K562 (cell line): ENCODE results near the gene DCAF11. TPM values are rescaled to one million over a fixed set of nuclear protein-coding genes. Genes with fewer than 3 reads are reported as not detected.
A peak's percentile ranks its signal among the peaks of the same experiment; 100 is the strongest.

Experiments
- ATF2 ChIP-seq: sonication (generic); formaldehyde crosslinking; IDR thresholded peaks from 2 replicates; pipeline ENCODE4 v1.8.1; 2022; ENCODE audit warnings: missing genetic modification reagents
- BRF2 ChIP-seq: IDR thresholded peaks from 3 replicates; pipeline ENCODE4 v1.6.1; 2011; ENCODE audit warnings: borderline replicate concordance, mild to moderate bottlenecking; ENCODE audit not compliant: insufficient read length, insufficient read depth
- CGGBP1 ChIP-seq: fragments of 250-450 bp; sonication (Bioruptor Pico); IDR thresholded peaks from 2 replicates; pipeline ENCODE4 v1.9.0; 2021; ENCODE audit warnings: mild to moderate bottlenecking
- COPS2 ChIP-seq: fragments of 450-650 bp; conservative IDR thresholded peaks from 2 replicates; pipeline ENCODE4 v1.6.1; 2016; ENCODE audit warnings: mild to moderate bottlenecking, moderate library complexity
- EGR1 ChIP-seq: fragments of 450-650 bp; conservative IDR thresholded peaks from 2 replicates; pipeline ENCODE4 v1.6.1; 2017; ENCODE audit warnings: mild to moderate bottlenecking
- FOXA1 ChIP-seq: fragments of 450-650 bp; IDR thresholded peaks from 2 replicates; pipeline ENCODE4 v1.6.1; 2016; ENCODE audit warnings: mild to moderate bottlenecking, borderline replicate concordance
- GATAD2B ChIP-seq: fragments of 450-650 bp; IDR thresholded peaks from 2 replicates; pipeline ENCODE4 v1.6.1; 2017; ENCODE audit warnings: mild to moderate bottlenecking, borderline replicate concordance
- KLF13 ChIP-seq: fragments of 450-650 bp; IDR thresholded peaks from 2 replicates; pipeline ENCODE4 v1.6.1; 2016; ENCODE audit warnings: missing genetic modification characterization, low read depth, mild to moderate bottlenecking, missing compliant biosample characterization, moderate library complexity, borderline replicate concordance
- KLF6 ChIP-seq: fragments of 250-450 bp; sonication (Bioruptor Pico); IDR thresholded peaks from 2 replicates; pipeline ENCODE4 v1.4.0; 2020; ENCODE audit warnings: mild to moderate bottlenecking, moderate library complexity, borderline replicate concordance
- MAFG ChIP-seq: fragments of 450-650 bp; conservative IDR thresholded peaks from 2 replicates; pipeline ENCODE4 v1.6.1; 2016; ENCODE audit warnings: missing genetic modification characterization, missing compliant biosample characterization
- MED1 ChIP-seq: sonication (generic); formaldehyde crosslinking; IDR thresholded peaks from 2 replicates; pipeline ENCODE4 v1.8.1; 2023; ENCODE audit warnings: missing genetic modification reagents, borderline replicate concordance
- MIER1 ChIP-seq: fragments of 450-650 bp; IDR thresholded peaks from 2 replicates; pipeline ENCODE4 v1.6.1; 2016; ENCODE audit warnings: antibody characterized with exemption, mild to moderate bottlenecking, low read depth
- MXI1 ChIP-seq: IDR thresholded peaks from 2 replicates; pipeline ENCODE4 v1.6.1; 2011; ENCODE audit warnings: low read depth, mild to moderate bottlenecking, improper control_type of control experiment, low read length
- TAF15 ChIP-seq: fragments of 200-400 bp; formaldehyde crosslinking; IDR thresholded peaks from 2 replicates; pipeline ENCODE4 v1.6.1; 2017; ENCODE audit warnings: mild to moderate bottlenecking, low read depth, low read length, moderate library complexity
- TCF15 ChIP-seq: fragments of 250-450 bp; sonication (Bioruptor Pico); IDR thresholded peaks from 2 replicates; pipeline ENCODE4 v1.8.0; 2022; ENCODE audit warnings: moderate library complexity, mild to moderate bottlenecking, inconsistent platforms
- TEAD2 ChIP-seq: fragments of 450-650 bp; IDR thresholded peaks from 2 replicates; pipeline ENCODE4 v1.6.1; 2016; ENCODE audit warnings: missing genetic modification characterization, control low read depth, missing compliant biosample characterization
- THRB ChIP-seq: fragments of 450-650 bp; formaldehyde crosslinking; conservative IDR thresholded peaks from 2 replicates; pipeline ENCODE4 v1.4.0; 2022; ENCODE audit warnings: mild to moderate bottlenecking, missing genetic modification characterization
- ZBTB7A ChIP-seq: IDR thresholded peaks from 2 replicates; pipeline ENCODE4 v1.6.1; 2011; ENCODE audit warnings: low read depth, mild to moderate bottlenecking, low read length, moderate library complexity, borderline replicate concordance; ENCODE audit not compliant: control insufficient read depth
- polyA plus RNA-seq, 8 experiments: library from polyadenylated mRNA; depleted of rRNA in 4 of 8; stranded (reverse) in 5 of 8; unstranded in 3 of 8; fragments of >200 nt; fragmentation: Nextera tagmentation in 2 of 8; fragmentation: Illumina TruSeq in 1 of 8; extraction: Ambion mirVana in 2 of 8; extraction: Trizol in 1 of 8; gene quantifications; 2 replicates each; pipeline versions ENCODE4 v1.2.1 to v1.2.3, GENCODE V29; 2011 to 2014; ENCODE audit warnings: inconsistent platforms in 1 of 8, missing spikeins in 1 of 8
- total RNA-seq, 7 experiments: library from RNA; depleted of rRNA in 6 of 7; stranded (reverse); fragments of >200 nt in 6 of 7; fragmentation: Illumina TruSeq in 2 of 7; extraction: Trizol in 2 of 7; gene quantifications; 2 replicates each; pipeline versions ENCODE4 v1.2.1 to v1.2.3, GENCODE V29; 2011 to 2021; ENCODE audit warnings: low replicate concordance in 1 of 7
- TF ChIP-seq, protein P1 (sequence below): fragments of 250-450 bp; sonication (Bioruptor Pico); IDR thresholded peaks from 2 replicates; pipeline ENCODE4 v1.4.0; 2020; ENCODE audit warnings: borderline replicate concordance
- TF ChIP-seq, protein P2 (sequence below): fragments of 450-650 bp; formaldehyde crosslinking; IDR thresholded peaks from 2 replicates; pipeline ENCODE4 v1.4.0; 2020; ENCODE audit warnings: mild to moderate bottlenecking, moderate library complexity

DCAF11 gene
- total and polyA plus RNA-seq, 9 of the 15 experiments (the other 6 are each of a cell fraction or from before 2014, with no cell fraction given): 8.5 to 46.2 (median 36.4) TPM

- no peak for TF ChIP-seq CGGBP1 (CRISPR knock-in tag)
- TF ChIP-seq GATAD2B: no peak
- no peak for TF ChIP-seq MXI1
- TF ChIP-seq MIER1: no peak
- no peak for TF ChIP-seq TCF15 (CRISPR knock-in tag)
- no peak for TF ChIP-seq ATF2 (CRISPR knock-in tag)
- TF ChIP-seq THRB (CRISPR knock-in tag): no peak
- TF ChIP-seq, protein P1, sequence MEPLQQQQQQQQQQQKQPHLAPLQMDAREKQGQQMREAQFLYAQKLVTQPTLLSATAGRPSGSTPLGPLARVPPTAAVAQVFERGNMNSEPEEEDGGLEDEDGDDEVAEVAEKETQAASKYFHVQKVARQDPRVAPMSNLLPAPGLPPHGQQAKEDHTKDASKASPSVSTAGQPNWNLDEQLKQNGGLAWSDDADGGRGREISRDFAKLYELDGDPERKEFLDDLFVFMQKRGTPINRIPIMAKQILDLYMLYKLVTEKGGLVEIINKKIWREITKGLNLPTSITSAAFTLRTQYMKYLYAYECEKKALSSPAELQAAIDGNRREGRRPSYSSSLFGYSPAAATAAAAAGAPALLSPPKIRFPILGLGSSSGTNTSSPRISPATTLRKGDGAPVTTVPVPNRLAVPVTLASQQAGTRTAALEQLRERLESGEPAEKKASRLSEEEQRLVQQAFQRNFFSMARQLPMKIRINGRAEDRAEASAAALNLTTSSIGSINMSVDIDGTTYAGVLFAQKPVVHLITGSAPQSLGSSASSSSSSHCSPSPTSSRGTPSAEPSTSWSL (CRISPR knock-in tag): no peak
- no peak for TF ChIP-seq TEAD2
- no peak for TF ChIP-seq MAFG (tag)
- TF ChIP-seq KLF13: peak; percentile 53; the same call in 1 of the 2 replicates
- TF ChIP-seq, protein P2, sequence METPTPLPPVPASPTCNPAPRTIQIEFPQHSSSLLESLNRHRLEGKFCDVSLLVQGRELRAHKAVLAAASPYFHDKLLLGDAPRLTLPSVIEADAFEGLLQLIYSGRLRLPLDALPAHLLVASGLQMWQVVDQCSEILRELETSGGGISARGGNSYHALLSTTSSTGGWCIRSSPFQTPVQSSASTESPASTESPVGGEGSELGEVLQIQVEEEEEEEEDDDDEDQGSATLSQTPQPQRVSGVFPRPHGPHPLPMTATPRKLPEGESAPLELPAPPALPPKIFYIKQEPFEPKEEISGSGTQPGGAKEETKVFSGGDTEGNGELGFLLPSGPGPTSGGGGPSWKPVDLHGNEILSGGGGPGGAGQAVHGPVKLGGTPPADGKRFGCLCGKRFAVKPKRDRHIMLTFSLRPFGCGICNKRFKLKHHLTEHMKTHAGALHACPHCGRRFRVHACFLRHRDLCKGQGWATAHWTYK (CRISPR knock-in tag): no peak
- TF ChIP-seq MED1 (CRISPR knock-in tag): no peak
- TF ChIP-seq FOXA1: no peak
- no peak for TF ChIP-seq ZBTB7A
- no peak for TF ChIP-seq COPS2
- no peak for TF ChIP-seq KLF6 (CRISPR knock-in tag)
- no peak for TF ChIP-seq TAF15
- peak; percentile 39 for TF ChIP-seq EGR1
- no peak for TF ChIP-seq BRF2
Measured at GRCh38 chr14:24135834-24136683, 21.5 kb downstream of the DCAF11 start, which contains the start of gene PSME1 (continued).
